Mesendoderm (in vitro differentiated cells): ENCODE results near the gene NFAM1.

ENCODE experiments used
- DNase-seq: peaks from one replicate; pipeline ENCODE4 v3.0.0; 2013
- H2AK5ac ChIP-seq: 2 replicates; pipeline ENCODE4 v1.6.1; 2013; ENCODE audit warnings: low read length, inconsistent platforms
- H2BK120ac ChIP-seq: 2 replicates; pipeline ENCODE4 v1.6.1; 2013; ENCODE audit warnings: low read depth, mild to moderate bottlenecking, low read length, moderate library complexity, mixed read lengths
- H2BK15ac ChIP-seq: replicated peaks from 2 replicates; pipeline ENCODE4 v1.6.1; 2013; ENCODE audit warnings: low read depth, mild to moderate bottlenecking, moderate library complexity
- H2BK5ac ChIP-seq: 2 replicates; pipeline ENCODE4 v1.6.1; 2013; ENCODE audit warnings: low read length, inconsistent platforms
- H3K18ac ChIP-seq: 2 replicates; pipeline ENCODE4 v1.6.1; 2013; ENCODE audit warnings: mild to moderate bottlenecking, low read length, mixed read lengths
- H3K23ac ChIP-seq: one replicate; pipeline ENCODE4 v1.6.1; 2013; ENCODE audit warnings: low read length
- H3K27ac ChIP-seq: 2 replicates; pipeline ENCODE4 v1.5.1; 2013; ENCODE audit warnings: low read depth, mild to moderate bottlenecking, inconsistent platforms, low read length, moderate library complexity
- H3K27me3 ChIP-seq: 2 replicates; pipeline ENCODE4 v1.6.1; 2013; ENCODE audit warnings: low read length, control low read depth, mild to moderate bottlenecking, inconsistent platforms; ENCODE audit not compliant: insufficient read depth, poor library complexity
- H3K36me3 ChIP-seq: 2 replicates; pipeline ENCODE4 v1.6.1; 2013; ENCODE audit warnings: low read length, inconsistent platforms; ENCODE audit not compliant: control insufficient read depth, insufficient read depth
- H3K4ac ChIP-seq: one replicate; pipeline ENCODE4 v1.6.1; 2013; ENCODE audit warnings: low read depth, mild to moderate bottlenecking, low read length, moderate library complexity
- H3K4me1 ChIP-seq: 2 replicates; pipeline ENCODE4 v1.6.1; 2013; ENCODE audit warnings: low read depth, low read length, inconsistent platforms; ENCODE audit not compliant: control insufficient read depth
- H3K4me2 ChIP-seq: 2 replicates; pipeline ENCODE4 v1.6.1; 2013; ENCODE audit warnings: low read length
- H3K4me3 ChIP-seq: 2 replicates; pipeline ENCODE4 v1.5.1; 2013; ENCODE audit warnings: mild to moderate bottlenecking, low read length
- H3K56ac ChIP-seq: one replicate; pipeline ENCODE4 v1.6.1; 2013; ENCODE audit warnings: low read length
- H3K79me1 ChIP-seq: 2 replicates; pipeline ENCODE4 v1.6.1; 2013; ENCODE audit warnings: low read length, inconsistent platforms
- H3K79me2 ChIP-seq: 2 replicates; pipeline ENCODE4 v1.6.1; 2013; ENCODE audit warnings: mild to moderate bottlenecking, low read length; ENCODE audit not compliant: control insufficient read depth, insufficient read depth
- H3K9ac ChIP-seq: 2 replicates; pipeline ENCODE4 v1.6.1; 2013; ENCODE audit warnings: low read length, inconsistent platforms
- H4K5ac ChIP-seq: one replicate; pipeline ENCODE4 v1.6.1; 2013; ENCODE audit warnings: low read length
- H4K8ac ChIP-seq: one replicate; pipeline ENCODE4 v1.6.1; 2013; ENCODE audit warnings: low read depth, mild to moderate bottlenecking, control low read depth, low read length, moderate library complexity
- WGBS: extraction: QIAGEN DNeasy Blood & Tissue Kit; methylation state at CpG from one replicate; pipeline ENCODE4 v1.1.7; 2013; ENCODE audit warnings: low lambda C conversion rate, missing lambda C conversion rate; ENCODE audit not compliant: insufficient coverage; ENCODE audit errors: extremely low coverage; 5-methylcytosine and 5-hydroxymethylcytosine counted together

NFAM1 gene

DNA sequence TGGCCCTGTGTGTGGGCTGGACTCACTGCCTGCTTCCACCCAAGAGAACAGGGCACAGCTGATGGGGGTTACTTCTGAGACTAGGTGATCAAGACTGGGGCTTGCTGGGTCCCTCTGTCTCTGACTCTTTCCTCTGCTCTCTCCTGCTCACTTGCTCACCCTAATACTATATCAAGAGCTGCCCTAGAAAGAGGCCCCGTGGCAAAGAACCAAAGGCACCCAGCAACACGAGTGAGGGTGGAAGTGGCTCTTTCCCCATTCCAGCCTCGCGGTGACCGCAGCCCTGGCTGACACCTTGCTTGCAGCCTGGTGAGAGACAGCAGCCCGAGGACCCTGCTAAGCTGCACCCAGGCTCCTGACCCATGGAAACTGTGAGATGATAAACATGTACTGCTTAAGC is 20.7 kb upstream of the NFAM1 start:
- Histone ChIP-seq H4K5ac (no peak overlapping the region), H3K4me2 (no peak overlapping the region), H3K9ac (no peak overlapping the region), H3K56ac (no peak overlapping the region), H3K4ac (no peak overlapping the region), H3K79me2 (no peaks in the 10 kb centered on the region), H3K36me3 (no peaks in the 10 kb centered on the region), H3K18ac (no peak overlapping the region), H2BK5ac (no peak overlapping the region), H2BK120ac (no peak overlapping the region), H3K23ac (no peak overlapping the region), H2BK15ac (no peak overlapping the region), H3K4me3 (no peak overlapping the region), H3K79me1 (no peaks in the 10 kb centered on the region), H2AK5ac (no peak overlapping the region), H3K27me3 (no peaks in the 10 kb centered on the region), H4K8ac (no peak overlapping the region), H3K4me1 (no peaks in the 10 kb centered on the region), H3K27ac (no peak overlapping the region)
- no CpG with 5 or more reads among the region's 6 CpGs for WGBS
- no peak for DNase-seq

- Histone ChIP-seq H3K36me3 (no peaks in the 10 kb centered on the region), H3K27ac (no peak overlapping the region), H3K23ac (no peak overlapping the region), H3K4me1 (no peaks in the 10 kb centered on the region), H3K9ac (no peak overlapping the region), H2BK120ac (no peak overlapping the region), H4K8ac (no peak overlapping the region), H3K4me3 (no peak overlapping the region), H2BK5ac (no peak overlapping the region), H3K79me1 (no peaks in the 10 kb centered on the region), H3K4ac (no peak overlapping the region), H3K56ac (no peak overlapping the region), H2AK5ac (no peak overlapping the region), H3K18ac (no peak overlapping the region), H3K79me2 (no peaks in the 10 kb centered on the region), H3K4me2 (no peak overlapping the region), H2BK15ac (no peak overlapping the region), H3K27me3 (no peaks in the 10 kb centered on the region), H4K5ac (no peak overlapping the region)
- no CpG with 5 or more reads among the region's 11 CpGs for WGBS
- DNase-seq = no peak
Measured at GRCh38 chr22:42452456-42452855, 20.3 kb upstream of the NFAM1 start.

- H2BK15ac ChIP-seq = no peak overlapping the region
- H3K4ac ChIP-seq = no peak overlapping the region
- no peak overlapping the region for H3K4me3 ChIP-seq
- H4K8ac ChIP-seq = no peak overlapping the region
- no peak overlapping the region for H3K18ac ChIP-seq
- no peak overlapping the region for H2BK5ac ChIP-seq
- no peaks in the 10 kb centered on the region for H3K27me3 ChIP-seq
- H3K4me1 ChIP-seq = no peaks in the 10 kb centered on the region
- H2BK120ac ChIP-seq = no peak overlapping the region
- H3K4me2 ChIP-seq = no peak overlapping the region
- no peak overlapping the region for H2AK5ac ChIP-seq
- H3K56ac ChIP-seq = peak overlapping the region; percentile 42
- no peak overlapping the region for H4K5ac ChIP-seq
- no peaks in the 10 kb centered on the region for H3K79me2 ChIP-seq
- no peak overlapping the region for H3K23ac ChIP-seq
- no peak overlapping the region for H3K9ac ChIP-seq
- WGBS = no CpG with 5 or more reads among the region's 11 CpGs
- H3K27ac ChIP-seq = no peak overlapping the region
- H3K79me1 ChIP-seq = no peaks in the 10 kb centered on the region
- no peak for DNase-seq
- no peaks in the 10 kb centered on the region for H3K36me3 ChIP-seq
Measured at GRCh38 chr22:42451499-42452145, 19.4 kb upstream of the NFAM1 start.

DNA sequence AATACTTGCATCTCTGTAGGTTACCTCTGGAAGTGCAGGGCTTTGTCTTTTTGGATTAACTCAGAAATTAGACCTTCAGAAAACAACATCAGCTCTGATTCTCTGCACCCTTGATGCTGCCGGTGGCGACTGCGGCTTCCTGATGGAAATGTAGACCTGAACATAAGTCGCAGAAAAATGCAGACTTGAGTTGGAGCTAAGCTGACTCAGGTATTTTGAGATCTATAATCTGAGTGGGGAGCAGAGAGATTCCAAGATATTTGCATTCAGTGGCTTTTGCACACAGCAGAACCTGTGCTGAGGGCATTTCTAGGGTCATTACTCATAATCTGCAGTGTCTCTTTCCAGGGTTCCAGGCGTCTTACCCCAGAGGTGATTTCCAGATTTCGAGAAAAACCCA is 18.7 kb upstream of the NFAM1 start:
- Histone ChIP-seq H3K27ac (no peak overlapping the region), H3K4me3 (no peak overlapping the region), H4K5ac (no peak overlapping the region), H3K4me1 (no peaks in the 10 kb centered on the region), H3K56ac (no peak overlapping the region), H3K27me3 (no peaks in the 10 kb centered on the region), H3K79me2 (no peaks in the 10 kb centered on the region), H3K18ac (no peak overlapping the region), H3K36me3 (no peaks in the 10 kb centered on the region), H2AK5ac (no peak overlapping the region), H3K9ac (no peak overlapping the region), H2BK120ac (no peak overlapping the region), H4K8ac (no peak overlapping the region), H3K4ac (no peak overlapping the region), H3K4me2 (no peak overlapping the region), H3K23ac (no peak overlapping the region), H2BK5ac (no peak overlapping the region), H3K79me1 (no peaks in the 10 kb centered on the region), H2BK15ac (no peak overlapping the region)
- DNase-seq = no peak
- no CpG with 5 or more reads among the region's 6 CpGs for WGBS

DNA sequence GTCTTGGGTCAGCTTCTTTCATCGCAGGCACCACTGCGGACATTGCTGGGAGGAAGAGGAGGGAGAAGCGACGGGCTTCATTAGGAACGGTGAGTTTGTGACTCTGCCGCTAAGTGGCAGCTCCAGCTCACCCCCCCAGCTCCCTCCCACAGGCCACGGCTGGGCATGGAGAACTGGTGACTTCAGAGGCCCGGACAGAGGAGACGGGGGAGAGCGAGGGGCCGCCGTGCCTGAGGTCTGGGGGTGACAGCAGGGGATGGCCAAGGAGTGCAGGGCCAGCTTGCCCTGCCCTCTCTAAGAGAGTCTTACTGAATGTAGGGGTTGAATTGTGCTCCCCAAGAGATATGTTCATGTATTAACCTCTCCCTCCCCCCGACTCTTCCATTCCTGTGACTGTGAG is 13.9 kb upstream of the NFAM1 start:
- Histone ChIP-seq H3K4me3 (no peak overlapping the region), H4K8ac (no peak overlapping the region), H3K27ac (no peak overlapping the region), H3K36me3 (no peaks in the 10 kb centered on the region), H3K56ac (no peak overlapping the region), H3K4me1 (peaks cover 3% of the 10 kb centered on the region), H2BK120ac (no peak overlapping the region), H3K9ac (no peak overlapping the region), H3K4me2 (no peak overlapping the region), H3K79me1 (no peaks in the 10 kb centered on the region), H3K18ac (no peak overlapping the region), H3K79me2 (no peaks in the 10 kb centered on the region), H3K4ac (no peak overlapping the region), H2BK15ac (no peak overlapping the region), H4K5ac (no peak overlapping the region), H3K23ac (no peak overlapping the region), H2AK5ac (no peak overlapping the region), H3K27me3 (no peaks in the 10 kb centered on the region), H2BK5ac (no peak overlapping the region)
- DNase-seq = no peak
- no CpG with 5 or more reads among the region's 13 CpGs for WGBS
